Natural killer cell (primary cell): ENCODE measurements around the gene ENHO. TPM values are rescaled to one million over a fixed set of nuclear protein-coding genes. Genes with fewer than 3 reads are reported as not detected.

ENCODE experiments used
- ATAC-seq, 3 donors: fragments of 150-1000 bp in 2 of 3; fragments of 200-7000 bp in 1 of 3; cut with Tn5 transposase; 1 replicate in 1 of 3; 2 replicates in 2 of 3; pipeline ENCODE4 v1.10.0; 2021; ENCODE audit warnings: mild to moderate bottlenecking in 2 of 3, moderate library complexity in 2 of 3
- DNase-seq, 2 donors: peaks; one replicate each; pipeline versions ENCODE4 v3.0.0 to v3.0.0-alpha.2; 2013 to 2021; ENCODE audit warnings: mixed read lengths in 1 of 2
- H3K27ac ChIP-seq: one replicate; pipeline ENCODE4 v1.5.1; 2013; ENCODE audit warnings: mild to moderate bottlenecking, low read length
- H3K27me3 ChIP-seq: one replicate; pipeline ENCODE4 v1.6.1; 2013; ENCODE audit warnings: low read length; ENCODE audit not compliant: control insufficient read depth, insufficient read depth
- H3K36me3 ChIP-seq: one replicate; pipeline ENCODE4 v1.6.1; 2013; ENCODE audit warnings: low read length; ENCODE audit not compliant: control insufficient read depth, insufficient read depth
- H3K4me1 ChIP-seq: one replicate; pipeline ENCODE4 v1.6.1; 2013; ENCODE audit warnings: low read length; ENCODE audit not compliant: control insufficient read depth, insufficient read depth
- H3K4me3 ChIP-seq: one replicate; pipeline ENCODE4 v1.5.1; 2013; ENCODE audit warnings: low read length
- H3K9me3 ChIP-seq: one replicate; pipeline ENCODE4 v1.6.1; 2013; ENCODE audit warnings: low read length; ENCODE audit not compliant: control insufficient read depth, insufficient read depth
- H3K27ac Mint-ChIP-seq, 2 donors: one replicate each; pipeline ENCODE4 v1.8.0; 2022; ENCODE audit warnings: mild to moderate bottlenecking in 2 of 2, mixed read lengths in 2 of 2, moderate library complexity in 1 of 2
- H3K27me3 Mint-ChIP-seq, 2 donors: one replicate each; pipeline ENCODE4 v1.8.0; 2022; ENCODE audit warnings: low read depth in 2 of 2, mixed read lengths in 2 of 2
- H3K36me3 Mint-ChIP-seq: one replicate; pipeline ENCODE4 v1.8.0; 2022; ENCODE audit warnings: mixed read lengths
- H3K4me1 Mint-ChIP-seq, 2 donors: one replicate each; pipeline ENCODE4 v1.8.0; 2022; ENCODE audit warnings: mixed read lengths in 2 of 2
- H3K4me3 Mint-ChIP-seq: one replicate; pipeline ENCODE4 v1.8.0; 2022; ENCODE audit warnings: mild to moderate bottlenecking, moderate library complexity, mixed read lengths
- H3K9me3 Mint-ChIP-seq, 2 donors: one replicate each; pipeline ENCODE4 v1.8.0; 2022; ENCODE audit warnings: mixed read lengths in 2 of 2
- CTCF ChIP-seq: fragments of 200-600 bp; IDR thresholded peaks from one replicate; pipeline ENCODE4 v1.8.0; 2022; ENCODE audit warnings: antibody characterized with exemption
- WGBS: methylation state at CpG from one replicate; pipeline ENCODE4 v1.1.7; 2013; ENCODE audit warnings: missing lambda C conversion rate; ENCODE audit not compliant: insufficient coverage; 5-methylcytosine and 5-hydroxymethylcytosine counted together
- intact Hi-C: fragments of 100-400 bp; cut with micrococcal nuclease; formaldehyde crosslinking; loops from one replicate; pipeline ENCODE4 v1.14.2; 2022
- total RNA-seq, 4 donors: library from RNA; stranded (reverse); fragments of 120-200 nt in 1 of 4; gene quantifications; one replicate each; pipeline versions ENCODE4 v1.2.3 to v1.2.4, GENCODE V29; 2013 to 2022

ENHO gene
- total RNA-seq, 3 donors from 2014 or later (not counting 1 experiment from before 2014, with no cell fraction given): 0.34 to 1.7 TPM; not detected in 1

GRCh38 chr9:34500623-34501267 lies 22.0 kb downstream of the ENHO start:
- no peaks in the 10 kb centered on the region for H3K36me3 Mint-ChIP-seq
- H3K9me3 Mint-ChIP-seq: no peaks in the 10 kb centered on the region
- 3% methylated on average over 6 of the region's 6 CpGs for WGBS
- intact Hi-C loops: loop anchor here (1.0 kb wide), 2 partner anchors 63 to 97 kb away; no protein-coding TSS in a partner anchor
- peaks cover 25 to 32% of the 10 kb centered on the region in 2 donors for H3K27me3 Mint-ChIP-seq
- H3K27me3 ChIP-seq: no peaks in the 10 kb centered on the region
- peak; percentile 93 for TF ChIP-seq CTCF
- H3K4me3 Mint-ChIP-seq: no peak overlapping the region
- no peaks in the 10 kb centered on the region for H3K4me1 Mint-ChIP-seq
- peak; percentile 66 to 82 for DNase-seq
- H3K9me3 ChIP-seq: no peaks in the 10 kb centered on the region
- no peak overlapping the region for H3K4me3 ChIP-seq
- H3K4me1 ChIP-seq: no peaks in the 10 kb centered on the region
- H3K36me3 ChIP-seq: no peaks in the 10 kb centered on the region
- H3K27ac ChIP-seq: no peak overlapping the region
- peak; percentile 77 to 99 (median 93) for ATAC-seq
- no peak overlapping the region for H3K27ac Mint-ChIP-seq

- Histone ChIP-seq H3K27ac (no peak overlapping the region), H3K27me3 (no peaks in the 10 kb centered on the region), H3K4me1 (no peaks in the 10 kb centered on the region), H3K9me3 (no peaks in the 10 kb centered on the region), H3K36me3 (no peaks in the 10 kb centered on the region), H3K4me3 (no peak overlapping the region)
- DNase-seq (no peak), ATAC-seq (no peak)
- Mint-ChIP-seq H3K36me3 (no peaks in the 10 kb centered on the region), H3K27ac (no peak overlapping the region), H3K4me1 (no peaks in the 10 kb centered on the region), H3K9me3 (no peaks in the 10 kb centered on the region), H3K4me3 (no peak overlapping the region), H3K27me3 (peaks cover 20 to 32% of the 10 kb centered on the region in 2 donors)
- 84% methylated on average over 2 of the region's 2 CpGs for WGBS
- intact Hi-C loops: no loop called here
- TF ChIP-seq CTCF: no peak
Measured at GRCh38 chr9:34499076-34499475, 23.7 kb downstream of the ENHO start.

DNA sequence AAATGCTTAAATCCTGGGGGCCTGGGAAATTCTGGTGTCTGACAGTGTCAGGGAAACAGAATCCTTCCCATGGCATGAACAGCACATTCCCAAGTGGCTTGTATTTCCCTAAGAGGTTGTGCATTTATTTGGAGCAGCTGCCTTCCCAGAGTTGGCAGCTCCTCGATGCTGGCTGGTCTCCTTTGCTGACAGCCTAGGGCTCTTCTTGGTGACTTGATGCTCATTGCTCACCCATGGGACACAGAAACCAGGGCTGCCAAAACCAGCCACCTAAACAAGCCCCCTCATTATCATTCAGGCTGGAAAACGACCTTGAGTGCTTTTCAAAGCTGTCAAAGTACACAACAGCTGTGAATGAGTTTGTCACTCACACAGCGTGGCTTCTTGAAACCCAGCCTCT lies 24.2 kb downstream of the ENHO start:
- Mint-ChIP-seq H3K4me1 (peaks cover 0 to 3% of the 10 kb centered on the region in 2 donors), H3K27me3 (peaks cover 21 to 36% of the 10 kb centered on the region in 2 donors), H3K4me3 (no peak overlapping the region), H3K9me3 (no peaks in the 10 kb centered on the region), H3K27ac (no peak overlapping the region), H3K36me3 (no peaks in the 10 kb centered on the region)
- WGBS: 48% methylated on average over 3 of the region's 3 CpGs
- H3K36me3 ChIP-seq: no peaks in the 10 kb centered on the region
- no peak for ATAC-seq
- H3K27ac ChIP-seq: no peak overlapping the region
- no peak for TF ChIP-seq CTCF
- no peak for DNase-seq
- H3K4me3 ChIP-seq: no peak overlapping the region
- H3K4me1 ChIP-seq: no peaks in the 10 kb centered on the region
- intact Hi-C loops: no loop called here
- no peaks in the 10 kb centered on the region for H3K9me3 ChIP-seq
- no peaks in the 10 kb centered on the region for H3K27me3 ChIP-seq
